Measurements from ENCODE around the gene RSPH1. TPM values are rescaled to one million over a fixed set of nuclear protein-coding genes. Genes with fewer than 3 reads are reported as not detected.

The RSPH1 gene
- total RNA-seq, 4 donors from 2014 or later = 0.81 to 3.2 (median 2.0) TPM

DNA sequence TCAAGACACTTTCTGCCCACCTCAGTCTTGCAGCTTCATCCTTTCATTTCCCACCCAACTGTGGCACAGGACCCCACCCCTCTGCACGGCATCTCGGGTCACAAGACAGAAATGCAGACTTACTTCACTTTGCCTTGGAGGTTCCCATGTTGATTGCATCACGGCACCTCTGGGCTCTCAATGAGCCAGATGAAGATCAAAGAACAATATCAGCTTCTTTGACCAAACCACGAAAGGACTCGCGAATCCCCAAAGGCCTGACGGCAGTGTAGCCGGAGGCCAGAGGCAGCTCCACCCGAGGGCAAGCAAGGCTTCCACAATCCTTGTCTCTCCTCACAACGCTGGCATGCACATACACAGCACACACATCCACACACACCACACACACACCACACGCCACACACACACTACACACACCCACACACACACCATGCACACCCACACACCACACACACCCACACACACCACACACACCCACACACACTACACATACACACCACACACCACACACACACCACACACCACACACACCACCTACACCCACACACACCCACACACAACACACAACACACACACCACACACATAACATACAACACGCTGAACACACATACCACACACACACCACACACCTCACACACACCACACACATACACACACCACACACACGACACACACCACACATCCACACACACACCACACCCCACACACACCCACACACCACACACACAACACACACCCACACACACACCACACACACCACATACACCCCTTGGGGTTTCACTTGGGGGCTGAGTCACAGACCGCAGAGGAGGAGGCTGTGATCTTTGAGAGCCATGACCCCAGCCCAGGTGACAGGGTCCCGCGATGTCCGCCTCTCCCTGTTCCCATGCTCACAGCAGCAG is 56.5 kb downstream of the RSPH1 start:
- WGBS = 70% methylated on average over 17 of the region's 17 CpGs
- TF ChIP-seq POLR2A (IDR thresholded peaks at IDR 0.05) = no peak
- TF ChIP-seq POLR2AphosphoS5 (IDR thresholded peaks at IDR 0.05) = no peak
- no peak for TF ChIP-seq EP300 (IDR thresholded peaks at IDR 0.05)
- TF ChIP-seq, protein P1, sequence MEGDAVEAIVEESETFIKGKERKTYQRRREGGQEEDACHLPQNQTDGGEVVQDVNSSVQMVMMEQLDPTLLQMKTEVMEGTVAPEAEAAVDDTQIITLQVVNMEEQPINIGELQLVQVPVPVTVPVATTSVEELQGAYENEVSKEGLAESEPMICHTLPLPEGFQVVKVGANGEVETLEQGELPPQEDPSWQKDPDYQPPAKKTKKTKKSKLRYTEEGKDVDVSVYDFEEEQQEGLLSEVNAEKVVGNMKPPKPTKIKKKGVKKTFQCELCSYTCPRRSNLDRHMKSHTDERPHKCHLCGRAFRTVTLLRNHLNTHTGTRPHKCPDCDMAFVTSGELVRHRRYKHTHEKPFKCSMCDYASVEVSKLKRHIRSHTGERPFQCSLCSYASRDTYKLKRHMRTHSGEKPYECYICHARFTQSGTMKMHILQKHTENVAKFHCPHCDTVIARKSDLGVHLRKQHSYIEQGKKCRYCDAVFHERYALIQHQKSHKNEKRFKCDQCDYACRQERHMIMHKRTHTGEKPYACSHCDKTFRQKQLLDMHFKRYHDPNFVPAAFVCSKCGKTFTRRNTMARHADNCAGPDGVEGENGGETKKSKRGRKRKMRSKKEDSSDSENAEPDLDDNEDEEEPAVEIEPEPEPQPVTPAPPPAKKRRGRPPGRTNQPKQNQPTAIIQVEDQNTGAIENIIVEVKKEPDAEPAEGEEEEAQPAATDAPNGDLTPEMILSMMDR (IDR thresholded peaks at IDR 0.05) = no peak
- peaks cover 13% of the 10 kb centered on the region for H3K27me3 ChIP-seq
- H3K4me3 ChIP-seq = no peak overlapping the region
- no peak for DNase-seq (ENCODE audit: low spot score in 2 of 2)
- no peaks in the 10 kb centered on the region for H3K36me3 ChIP-seq
- H3K27ac ChIP-seq = no peak overlapping the region
- H3K9me3 ChIP-seq = no peaks in the 10 kb centered on the region
- H3K4me1 ChIP-seq = no peaks in the 10 kb centered on the region

DNA sequence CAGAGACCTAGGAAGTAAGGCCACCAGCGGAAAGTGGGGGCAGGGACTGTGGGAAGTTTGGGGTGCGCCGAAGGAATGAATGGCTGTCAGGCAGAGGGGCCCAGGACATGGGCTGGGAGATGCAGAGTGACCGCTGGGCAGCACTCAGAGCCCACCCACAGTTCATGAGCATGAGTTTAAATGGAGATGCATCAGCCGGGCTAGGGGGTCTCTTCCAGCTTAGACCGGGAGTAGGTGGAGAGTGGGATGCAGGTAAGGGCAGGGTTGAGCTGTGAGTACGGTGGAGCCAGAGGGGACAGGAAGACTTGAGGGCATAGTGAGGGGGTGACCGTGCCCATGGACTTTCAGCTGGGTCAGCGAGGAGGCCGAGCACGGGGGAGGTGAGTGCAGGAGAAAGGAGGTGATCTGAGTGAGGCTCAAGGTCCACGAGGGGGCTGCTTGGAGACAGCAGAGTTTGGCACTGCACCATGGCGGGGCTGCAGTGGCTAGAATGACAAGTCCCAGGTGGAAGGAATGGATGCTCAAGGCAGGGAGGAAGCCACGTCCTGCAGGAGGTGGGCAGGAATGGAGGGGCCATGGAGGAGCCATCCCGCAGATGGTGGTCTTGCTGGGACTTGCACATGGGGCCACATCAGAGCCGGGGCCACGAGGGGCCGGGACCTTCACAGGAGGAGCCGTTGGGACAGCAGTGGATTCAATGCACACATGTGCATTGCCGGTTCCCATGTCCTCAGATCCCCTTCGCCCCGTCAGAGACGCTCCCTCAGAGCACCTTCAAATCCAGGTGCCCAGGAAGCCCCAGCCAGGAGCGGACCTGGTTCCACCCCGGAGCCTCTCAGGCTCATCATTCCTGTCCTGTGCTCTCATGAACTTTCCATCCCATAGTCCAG is 57.5 kb downstream of the RSPH1 start:
- H3K9me3 ChIP-seq = no peaks in the 10 kb centered on the region
- H3K4me3 ChIP-seq = no peak overlapping the region
- whole genome bisulfite sequencing = 90% methylated on average over 24 of the region's 25 CpGs
- H3K36me3 ChIP-seq = no peaks in the 10 kb centered on the region
- no peaks in the 10 kb centered on the region for H3K4me1 ChIP-seq
- no peak overlapping the region for H3K27ac ChIP-seq
- TF ChIP-seq, protein P1 (IDR thresholded peaks at IDR 0.05) = no peak
- TF ChIP-seq POLR2A (IDR thresholded peaks at IDR 0.05) (no peak), POLR2AphosphoS5 (IDR thresholded peaks at IDR 0.05) (no peak), EP300 (IDR thresholded peaks at IDR 0.05) (no peak)
- no peak for DNase-seq (ENCODE audit: low spot score in 2 of 2)
- peaks cover 13% of the 10 kb centered on the region for H3K27me3 ChIP-seq

DNA sequence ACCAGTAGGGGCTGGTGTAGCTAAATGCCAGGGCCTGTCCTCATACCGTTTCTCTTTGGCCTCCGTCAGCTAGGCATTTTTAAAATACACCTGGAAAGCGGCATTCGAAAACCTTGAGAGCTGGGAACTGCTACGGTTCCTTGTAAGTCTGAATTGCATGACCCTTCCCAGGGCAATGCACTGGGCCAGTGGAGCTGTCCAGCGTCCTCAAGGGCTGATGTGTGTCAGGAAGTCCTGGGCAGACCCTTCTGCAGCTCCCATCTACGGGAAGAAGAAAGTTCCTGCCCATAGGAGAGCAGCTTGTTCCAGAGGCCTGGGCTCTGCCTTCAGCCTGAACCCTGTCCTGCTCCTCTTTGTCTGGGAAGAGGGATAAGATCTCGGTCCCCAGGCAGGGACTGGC is 58.2 kb downstream of the RSPH1 start:
- no peak overlapping the region for H3K27ac ChIP-seq
- TF ChIP-seq POLR2A (IDR thresholded peaks at IDR 0.05) = no peak
- no peak for TF ChIP-seq EP300 (IDR thresholded peaks at IDR 0.05)
- no peak for TF ChIP-seq POLR2AphosphoS5 (IDR thresholded peaks at IDR 0.05)
- TF ChIP-seq, protein P1 (IDR thresholded peaks at IDR 0.05) = no peak
- DNase-seq (ENCODE audit: low spot score in 2 of 2) = peak in 1 of 2 donors; percentile 28
- peaks cover 16% of the 10 kb centered on the region for H3K27me3 ChIP-seq
- no peaks in the 10 kb centered on the region for H3K36me3 ChIP-seq
- 47% methylated on average over 8 of the region's 8 CpGs for WGBS
- H3K4me1 ChIP-seq = no peaks in the 10 kb centered on the region
- no peak overlapping the region for H3K4me3 ChIP-seq
- no peaks in the 10 kb centered on the region for H3K9me3 ChIP-seq

DNA sequence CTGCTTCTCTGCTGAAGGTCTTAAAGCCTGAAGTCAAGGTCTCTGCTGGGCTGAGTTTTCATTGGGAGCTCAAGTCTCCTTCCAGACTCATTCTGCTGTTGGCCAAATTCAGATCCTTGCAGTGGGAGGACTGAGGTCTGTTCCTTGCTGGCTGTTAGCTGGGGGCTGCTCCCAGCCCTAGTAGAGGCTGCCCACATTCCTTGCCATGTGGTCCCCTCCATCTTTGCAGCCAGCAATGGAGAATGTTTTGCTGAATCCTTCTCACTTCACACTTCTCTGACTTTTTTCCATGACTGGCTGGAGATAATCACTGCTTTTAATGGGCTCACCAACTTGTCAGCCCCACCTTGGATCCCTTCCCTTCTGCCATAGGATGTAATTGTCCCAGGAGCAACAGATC is 59.1 kb downstream of the RSPH1 start:
- no peaks in the 10 kb centered on the region for H3K4me1 ChIP-seq
- no peaks in the 10 kb centered on the region for H3K36me3 ChIP-seq
- peak in 1 of 2 donors; percentile 2 for DNase-seq (ENCODE audit: low spot score in 2 of 2)
- H3K4me3 ChIP-seq = no peak overlapping the region
- H3K27ac ChIP-seq = no peak overlapping the region
- TF ChIP-seq POLR2AphosphoS5 (IDR thresholded peaks at IDR 0.05) (no peak), POLR2A (IDR thresholded peaks at IDR 0.05) (no peak), EP300 (IDR thresholded peaks at IDR 0.05) (no peak)
- TF ChIP-seq, protein P1 (IDR thresholded peaks at IDR 0.05) = no peak
- H3K27me3 ChIP-seq = peaks cover 16% of the 10 kb centered on the region
- peaks cover 3% of the 10 kb centered on the region for H3K9me3 ChIP-seq

DNA sequence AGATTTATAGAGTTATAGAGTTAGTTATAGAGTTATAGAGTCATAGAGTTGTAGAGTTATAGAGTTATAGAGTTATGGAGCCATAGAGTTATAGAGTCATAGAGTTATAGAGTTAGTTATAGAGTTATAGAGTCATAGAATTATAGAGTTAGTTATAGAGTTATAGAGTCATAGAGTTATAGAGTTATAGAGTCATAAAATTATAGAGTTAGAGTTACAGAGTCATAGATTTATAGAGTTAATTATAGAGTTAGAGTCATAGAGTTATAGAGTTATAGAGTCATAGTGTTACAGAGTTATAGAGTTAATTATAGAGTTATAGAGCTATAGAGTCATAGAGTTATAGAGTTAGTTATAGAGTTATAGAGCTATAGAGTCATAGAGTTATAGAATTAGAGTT is 60.2 kb downstream of the RSPH1 start:
- peaks cover 20% of the 10 kb centered on the region for H3K27me3 ChIP-seq
- H3K4me1 ChIP-seq = no peaks in the 10 kb centered on the region
- H3K27ac ChIP-seq = no peak overlapping the region
- DNase-seq (ENCODE audit: low spot score in 2 of 2) = no peak
- H3K9me3 ChIP-seq = peaks cover 3% of the 10 kb centered on the region
- TF ChIP-seq, protein P1 (IDR thresholded peaks at IDR 0.05) = no peak
- H3K36me3 ChIP-seq = no peaks in the 10 kb centered on the region
- no peak overlapping the region for H3K4me3 ChIP-seq
